DMS79 treated with DMSO at 0.1 percent for 48 hours (cell line): ENCODE measurements around the gene KRT79.

Experiments used
- DNase-seq: peaks from one replicate; lab custom pipeline; 2025; lab: John Stamatoyannopoulos, UW

Gene KRT79

GRCh38 chr12:52834727-52835001, 553 bp upstream of the KRT79 start:
- no peak for DNase-seq

GRCh38 chr12:52832985-52833905, 866 bp downstream of the KRT79 start:
- no peak for DNase-seq

- DNase-seq = no peak
These were observed 1.7 kb downstream of the KRT79 start for GRCh38 chr12:52832451-52832850.

- DNase-seq = no peak
These were observed 2.9 kb downstream of the KRT79 start for GRCh38 chr12:52831251-52831650.

DNA sequence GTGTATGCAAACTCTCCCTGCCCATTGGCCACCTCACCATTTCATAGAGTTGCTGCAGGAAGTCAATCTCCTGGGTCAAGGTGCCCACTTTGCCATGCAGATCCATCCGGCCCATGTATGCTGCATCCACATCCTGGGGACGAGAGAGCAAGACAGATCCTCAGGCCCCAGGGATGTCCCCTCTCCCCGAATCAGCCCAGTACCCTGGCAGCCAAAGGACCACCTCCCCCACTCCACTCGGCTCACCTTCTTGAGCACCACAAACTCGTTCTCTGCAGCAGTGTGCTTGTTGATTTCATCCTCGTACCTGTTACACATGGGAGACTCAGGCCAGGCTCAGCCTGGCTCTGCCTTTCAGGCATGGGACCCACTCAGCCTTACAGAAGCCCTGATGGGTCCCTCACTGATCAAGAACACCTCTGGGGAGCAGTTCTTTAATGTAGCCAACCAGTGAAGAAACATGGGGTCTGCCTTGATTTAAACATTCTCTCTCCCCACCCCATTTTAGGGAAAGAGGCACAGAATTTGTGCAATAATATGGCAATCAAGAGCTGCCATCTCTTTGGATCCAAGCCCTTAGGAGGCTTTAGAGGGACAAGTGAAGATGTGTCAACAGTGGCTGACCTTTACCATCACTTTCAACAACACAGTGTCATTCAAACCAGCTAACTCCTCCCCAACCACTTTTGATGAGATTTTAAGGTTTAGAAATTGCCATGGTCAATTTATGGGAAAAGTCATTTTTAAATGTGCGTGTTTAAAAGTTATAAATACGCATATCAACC, 3.9 kb downstream of the KRT79 start:
- DNase-seq = no peak

GRCh38 chr12:52828591-52829021, 5.5 kb downstream of the KRT79 start:
- no peak for DNase-seq

DNA sequence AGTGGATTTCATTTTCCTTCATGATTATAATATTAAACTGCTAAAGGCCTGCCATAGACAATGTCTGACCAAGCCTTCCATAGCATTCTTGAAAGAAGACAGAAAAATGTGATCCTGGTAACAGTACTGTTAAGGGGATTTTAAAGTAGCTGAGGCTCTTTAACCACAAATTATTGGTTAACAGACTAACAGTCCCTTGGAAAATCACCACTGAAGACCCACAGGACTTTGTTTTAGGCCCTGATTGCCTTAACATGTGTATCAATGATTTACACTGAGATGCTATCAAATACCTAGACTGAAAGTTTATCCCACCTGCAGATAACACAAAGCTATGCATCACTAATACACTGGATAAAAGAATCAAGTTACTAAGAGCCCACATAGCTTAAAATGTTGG, 6.0 kb downstream of the KRT79 start:
- no peak for DNase-seq

GRCh38 chr12:52827499-52828090, 6.5 kb downstream of the KRT79 start:
- no peak for DNase-seq

- no peak for DNase-seq
These were observed 7.3 kb downstream of the KRT79 start for GRCh38 chr12:52826611-52827498.

- no peak for DNase-seq
These were observed 8.2 kb downstream of the KRT79 start for GRCh38 chr12:52825961-52826360.

GRCh38 chr12:52824741-52825410, 9.2 kb downstream of the KRT79 start:
- no peak for DNase-seq

- no peak for DNase-seq
These were observed 10.2 kb downstream of the KRT79 start for GRCh38 chr12:52823761-52824450.

DNA sequence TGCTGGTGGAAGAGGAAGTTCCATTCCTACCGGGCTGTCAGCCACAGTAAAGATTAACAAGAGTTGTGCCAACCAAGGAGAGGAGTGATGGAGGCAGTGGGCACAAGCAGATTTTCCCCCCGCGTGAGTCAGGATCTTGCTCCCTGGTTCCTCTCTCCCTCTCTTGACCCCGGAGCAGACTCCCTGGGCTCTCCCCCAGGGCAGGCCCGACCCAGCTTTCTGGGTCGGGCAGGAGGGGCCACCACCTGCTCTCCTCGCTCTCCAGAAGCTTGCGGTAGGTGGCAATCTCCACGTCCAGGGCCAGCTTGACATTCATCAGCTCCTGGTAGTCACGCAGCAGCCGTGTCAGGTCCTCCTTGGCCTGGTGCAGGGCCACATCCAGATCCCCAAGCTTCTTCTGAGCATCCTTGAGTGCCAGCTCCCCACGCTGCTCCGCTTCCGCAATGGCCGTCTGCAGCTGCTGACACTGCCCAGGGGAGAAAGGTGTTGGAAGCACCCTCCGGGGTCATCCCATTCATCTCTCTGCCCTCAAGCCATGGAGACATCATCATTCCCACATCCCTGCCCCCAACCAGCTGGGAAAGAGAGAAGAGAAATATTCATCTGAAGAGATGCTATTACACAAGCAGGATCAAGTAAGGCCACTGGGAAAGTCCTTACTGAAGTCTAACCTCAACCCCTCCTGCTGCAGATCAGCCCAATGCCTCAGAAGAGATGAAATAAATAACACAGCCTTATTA, 11.2 kb downstream of the KRT79 start:
- DNase-seq = no peak

- DNase-seq = no peak
These were observed 12.1 kb downstream of the KRT79 start for GRCh38 chr12:52821826-52822660.

GRCh38 chr12:52821071-52821730, 12.9 kb downstream of the KRT79 start:
- no peak for DNase-seq

DNA sequence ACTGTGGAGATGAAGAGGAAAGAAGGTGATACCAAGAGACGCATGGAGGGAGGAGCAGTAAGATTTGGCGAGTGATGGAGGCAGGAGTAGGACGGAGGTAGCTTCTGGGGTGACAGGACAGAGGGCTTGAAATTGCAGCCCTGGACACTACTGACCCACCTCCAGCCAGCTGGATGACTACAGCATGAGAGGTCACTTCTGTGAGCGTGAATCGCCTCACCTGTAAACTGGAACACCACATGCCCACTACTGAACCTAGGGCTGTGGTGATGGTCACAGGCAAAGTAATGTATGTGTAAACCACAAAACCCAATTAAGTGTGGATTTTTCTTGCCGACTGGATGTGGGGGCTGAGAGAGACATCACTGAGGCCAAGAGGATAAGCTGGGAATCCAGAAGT, 13.6 kb downstream of the KRT79 start:
- no peak for DNase-seq

- DNase-seq = no peak
These were observed 14.2 kb downstream of the KRT79 start for GRCh38 chr12:52819731-52820510.
